NB4 (cell line): Measurements from ENCODE around the gene AGXT.

ENCODE experiments used
- MYC ChIP-seq: IDR thresholded peaks from 2 replicates; pipeline ENCODE4 v1.6.1; 2011; ENCODE audit warnings: low read depth, low read length
- POLR2A ChIP-seq: IDR thresholded peaks from 2 replicates; pipeline ENCODE4 v1.6.1; 2011; ENCODE audit warnings: mild to moderate bottlenecking; ENCODE audit not compliant: insufficient read length; ENCODE audit errors: extremely low read depth
- TF ChIP-seq, protein P1 (sequence below): IDR thresholded peaks from one replicate; pipeline ENCODE4 v1.5.1; 2012; ENCODE audit warnings: low read depth, low read length
- TF ChIP-seq, protein P2 (sequence below): IDR thresholded peaks from 2 replicates; pipeline ENCODE4 v1.6.1; 2011; ENCODE audit warnings: low read depth, low read length

DNA sequence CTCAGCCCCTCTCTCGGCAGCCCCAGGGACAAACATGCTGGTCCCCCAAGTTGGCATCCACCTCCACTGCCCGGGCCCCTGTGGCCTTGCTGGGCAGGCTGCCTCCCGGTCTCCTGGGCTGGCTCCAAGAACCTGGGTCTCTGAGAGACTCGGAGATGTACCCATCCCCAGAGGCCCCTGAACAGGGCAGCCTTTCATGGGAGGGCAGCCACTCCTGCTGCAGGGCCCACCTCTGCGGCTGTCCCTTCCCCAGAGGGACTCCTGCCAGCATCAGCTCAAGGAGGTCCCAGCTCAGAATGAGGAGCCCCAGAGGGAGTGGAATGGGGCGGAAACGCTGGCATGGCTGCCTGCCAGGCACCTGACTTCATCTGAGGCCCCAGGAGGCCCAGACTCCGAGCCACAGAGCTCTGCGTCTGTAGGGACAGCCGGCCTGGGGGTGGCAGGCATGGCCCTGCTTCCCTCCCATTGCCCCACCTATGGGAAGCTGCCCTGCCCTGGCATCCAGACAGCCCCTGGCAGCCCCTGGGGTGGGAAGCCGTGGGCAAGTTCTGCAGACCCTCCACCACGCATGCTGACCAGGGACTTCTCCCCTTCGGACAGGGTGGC lies 36.7 kb downstream of the AGXT start:
- TF ChIP-seq, protein P1, sequence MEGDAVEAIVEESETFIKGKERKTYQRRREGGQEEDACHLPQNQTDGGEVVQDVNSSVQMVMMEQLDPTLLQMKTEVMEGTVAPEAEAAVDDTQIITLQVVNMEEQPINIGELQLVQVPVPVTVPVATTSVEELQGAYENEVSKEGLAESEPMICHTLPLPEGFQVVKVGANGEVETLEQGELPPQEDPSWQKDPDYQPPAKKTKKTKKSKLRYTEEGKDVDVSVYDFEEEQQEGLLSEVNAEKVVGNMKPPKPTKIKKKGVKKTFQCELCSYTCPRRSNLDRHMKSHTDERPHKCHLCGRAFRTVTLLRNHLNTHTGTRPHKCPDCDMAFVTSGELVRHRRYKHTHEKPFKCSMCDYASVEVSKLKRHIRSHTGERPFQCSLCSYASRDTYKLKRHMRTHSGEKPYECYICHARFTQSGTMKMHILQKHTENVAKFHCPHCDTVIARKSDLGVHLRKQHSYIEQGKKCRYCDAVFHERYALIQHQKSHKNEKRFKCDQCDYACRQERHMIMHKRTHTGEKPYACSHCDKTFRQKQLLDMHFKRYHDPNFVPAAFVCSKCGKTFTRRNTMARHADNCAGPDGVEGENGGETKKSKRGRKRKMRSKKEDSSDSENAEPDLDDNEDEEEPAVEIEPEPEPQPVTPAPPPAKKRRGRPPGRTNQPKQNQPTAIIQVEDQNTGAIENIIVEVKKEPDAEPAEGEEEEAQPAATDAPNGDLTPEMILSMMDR: no peak
- TF ChIP-seq POLR2A (no peak), MYC (no peak)
- TF ChIP-seq, protein P2, sequence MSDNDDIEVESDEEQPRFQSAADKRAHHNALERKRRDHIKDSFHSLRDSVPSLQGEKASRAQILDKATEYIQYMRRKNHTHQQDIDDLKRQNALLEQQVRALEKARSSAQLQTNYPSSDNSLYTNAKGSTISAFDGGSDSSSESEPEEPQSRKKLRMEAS: no peak
